Gastrocnemius medialis (tissue), 4 donors: ENCODE results near the gene ADD2.

Source experiments
- CTCF ChIP-seq, 5 experiments: fragments of 450-650 bp in 3 of 5; fragments of 200-600 bp in 2 of 5; sonication (generic) in 2 of 5; IDR thresholded peaks in 4 of 5; conservative IDR thresholded peaks in 1 of 5; 1 replicate in 4 of 5; 2 replicates in 1 of 5; pipeline ENCODE4 v1.5.1; 2016 to 2019; ENCODE audit warnings: antibody characterized with exemption in 5 of 5, mild to moderate bottlenecking in 3 of 5, moderate library complexity in 3 of 5
- POLR2A ChIP-seq, 2 donors: fragments of 450-650 bp; IDR thresholded peaks; one replicate each; pipeline ENCODE4 v1.6.1; 2017; ENCODE audit warnings: antibody characterized with exemption in 2 of 2, mild to moderate bottlenecking in 2 of 2, moderate library complexity in 2 of 2

GRCh38 chr2:70696142-70696541 is 71.9 kb downstream of the ADD2 start:
- TF ChIP-seq CTCF (IDR thresholded peaks at IDR 0.05 in 4 of 5, conservative IDR thresholded peaks at IDR 0.05 in 1 of 5) (no peak), POLR2A (IDR thresholded peaks at IDR 0.05) (no peak)
